Left lung (tissue), 10 donors: ENCODE measurements around the gene FGFRL1. TPM values are rescaled to one million over a fixed set of nuclear protein-coding genes. Genes with fewer than 3 reads are reported as not detected.

Source experiments
- ATAC-seq: fragments of 200-7000 bp; cut with Tn5 transposase; one replicate; pipeline ENCODE4 v1.9.1; 2020; ENCODE audit warnings: moderate library complexity
- DNase-seq, 4 donors: peaks; one replicate each; pipeline ENCODE4 v3.0.0-alpha.2; 2013 to 2020
- H3K27ac ChIP-seq, 2 donors: fragments of 200-600 bp; sonication (generic) in 1 of 2; one replicate each; pipeline versions ENCODE4 v1.5.0 to v1.8.0; 2020 to 2021
- H3K27me3 ChIP-seq, 2 donors: fragments of 200-600 bp; sonication (generic) in 1 of 2; one replicate each; pipeline versions ENCODE4 v1.5.0 to v1.8.0; 2020 to 2021
- H3K36me3 ChIP-seq, 2 donors: fragments of 200-600 bp; sonication (generic) in 1 of 2; one replicate each; pipeline versions ENCODE4 v1.5.0 to v1.8.0; 2020 to 2021
- H3K4me1 ChIP-seq, 2 donors: fragments of 200-600 bp; one replicate each; pipeline ENCODE4 v1.8.0; 2021
- H3K4me3 ChIP-seq, 2 donors: fragments of 200-600 bp; sonication (generic) in 1 of 2; one replicate each; pipeline versions ENCODE4 v1.5.0 to v1.8.0; 2020 to 2021; ENCODE audit warnings: mild to moderate bottlenecking in 1 of 2
- H3K9me3 ChIP-seq, 2 donors: fragments of 200-600 bp; sonication (generic) in 1 of 2; one replicate each; pipeline versions ENCODE4 v1.5.0 to v1.8.0; 2020 to 2021
- intact Hi-C, 2 donors: fragments of 100-400 bp; cut with DNase I; formaldehyde crosslinking; loops; one replicate each; pipeline versions ENCODE4 v1.11.2 to v1.14.2; 2022
- polyA plus RNA-seq, 6 donors: library from polyadenylated mRNA; unstranded; fragments of 120-200 nt; gene quantifications; one replicate each; pipeline ENCODE4 v1.2.1, GENCODE V29; 2013; ENCODE audit not compliant: insufficient read length in 6 of 6
- total RNA-seq, 2 donors: library from RNA; stranded (reverse); fragmentation: NEBNext Ultra II Directional; extraction: Animal tissue kit (Norgen Biotek cat#: 25700); gene quantifications; one replicate each; pipeline ENCODE4 v1.2.1, GENCODE V29; 2021
- TF ChIP-seq, protein P1 (sequence below), 2 donors: fragments of 200-600 bp; sonication (generic) in 1 of 2; IDR thresholded peaks; one replicate each; pipeline versions ENCODE4 v1.5.0 to v1.8.0; 2021; ENCODE audit warnings: antibody characterized with exemption in 2 of 2
- donor health status: DM: no; HTN: yes; CAD: no.
- donor health status: DM: no; HTN: no; CAD: no.

FGFRL1 gene
- total and polyA plus RNA-seq, 8 donors: 16.3 to 31.2 (median 21.3) TPM

DNA sequence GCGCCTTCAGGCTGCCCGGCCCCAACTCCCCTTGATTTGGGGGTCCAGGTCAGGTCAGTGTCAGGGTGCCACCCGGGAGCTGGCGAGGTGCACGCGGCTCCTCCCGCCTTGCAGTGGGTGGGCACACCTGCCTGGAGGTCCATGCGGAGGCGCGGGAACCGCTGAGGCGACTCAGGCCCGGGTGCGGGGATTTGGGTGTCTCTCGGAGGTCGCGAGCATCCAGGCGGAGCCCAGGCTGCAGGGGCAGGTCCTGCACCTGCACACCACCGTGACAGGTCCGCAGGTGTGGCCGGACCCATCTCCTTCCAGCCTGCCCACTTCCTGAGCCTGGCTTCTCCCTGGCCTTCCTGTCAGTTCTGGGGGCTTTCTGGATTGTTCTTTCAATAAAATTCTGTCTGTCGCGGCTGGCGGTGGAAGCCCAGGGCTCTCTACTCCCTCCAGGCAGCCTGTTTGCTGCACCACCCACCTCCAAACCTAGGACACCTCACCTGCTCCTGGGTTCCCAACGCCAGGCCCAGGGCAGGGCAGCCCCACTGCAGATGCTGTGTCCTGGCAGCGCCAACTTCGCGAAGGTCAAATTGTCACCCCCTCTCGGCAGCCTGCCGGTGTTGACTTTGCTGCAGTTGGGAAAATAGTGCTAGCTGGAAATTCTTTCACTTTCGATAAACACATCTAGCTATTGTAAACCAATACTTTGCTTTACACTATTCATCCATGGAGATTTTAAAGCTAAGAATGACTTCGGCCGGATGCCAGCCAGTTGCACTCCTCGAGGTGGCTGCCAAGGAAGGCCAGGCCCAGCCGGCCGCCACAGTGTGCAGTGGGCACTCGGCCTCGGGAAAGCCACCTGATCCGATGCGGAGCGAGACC, 35.9 kb downstream of the FGFRL1 start:
- Histone ChIP-seq H3K36me3 (no peaks in the 10 kb centered on the region), H3K4me3 (peak overlapping the region in 1 of 2 donors; percentile 8), H3K9me3 (no peaks in the 10 kb centered on the region), H3K27ac (no peak overlapping the region), H3K4me1 (peaks cover 27 to 31% of the 10 kb centered on the region in 2 donors), H3K27me3 (peaks cover 0 to 69% of the 10 kb centered on the region in 2 donors)
- ATAC-seq: no peak
- intact Hi-C loops: no loop called here
- TF ChIP-seq, protein P1, sequence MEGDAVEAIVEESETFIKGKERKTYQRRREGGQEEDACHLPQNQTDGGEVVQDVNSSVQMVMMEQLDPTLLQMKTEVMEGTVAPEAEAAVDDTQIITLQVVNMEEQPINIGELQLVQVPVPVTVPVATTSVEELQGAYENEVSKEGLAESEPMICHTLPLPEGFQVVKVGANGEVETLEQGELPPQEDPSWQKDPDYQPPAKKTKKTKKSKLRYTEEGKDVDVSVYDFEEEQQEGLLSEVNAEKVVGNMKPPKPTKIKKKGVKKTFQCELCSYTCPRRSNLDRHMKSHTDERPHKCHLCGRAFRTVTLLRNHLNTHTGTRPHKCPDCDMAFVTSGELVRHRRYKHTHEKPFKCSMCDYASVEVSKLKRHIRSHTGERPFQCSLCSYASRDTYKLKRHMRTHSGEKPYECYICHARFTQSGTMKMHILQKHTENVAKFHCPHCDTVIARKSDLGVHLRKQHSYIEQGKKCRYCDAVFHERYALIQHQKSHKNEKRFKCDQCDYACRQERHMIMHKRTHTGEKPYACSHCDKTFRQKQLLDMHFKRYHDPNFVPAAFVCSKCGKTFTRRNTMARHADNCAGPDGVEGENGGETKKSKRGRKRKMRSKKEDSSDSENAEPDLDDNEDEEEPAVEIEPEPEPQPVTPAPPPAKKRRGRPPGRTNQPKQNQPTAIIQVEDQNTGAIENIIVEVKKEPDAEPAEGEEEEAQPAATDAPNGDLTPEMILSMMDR (IDR thresholded peaks at IDR 0.05): no peak
- DNase-seq: peak in 2 of 4 donors; percentile 33 to 81

DNA sequence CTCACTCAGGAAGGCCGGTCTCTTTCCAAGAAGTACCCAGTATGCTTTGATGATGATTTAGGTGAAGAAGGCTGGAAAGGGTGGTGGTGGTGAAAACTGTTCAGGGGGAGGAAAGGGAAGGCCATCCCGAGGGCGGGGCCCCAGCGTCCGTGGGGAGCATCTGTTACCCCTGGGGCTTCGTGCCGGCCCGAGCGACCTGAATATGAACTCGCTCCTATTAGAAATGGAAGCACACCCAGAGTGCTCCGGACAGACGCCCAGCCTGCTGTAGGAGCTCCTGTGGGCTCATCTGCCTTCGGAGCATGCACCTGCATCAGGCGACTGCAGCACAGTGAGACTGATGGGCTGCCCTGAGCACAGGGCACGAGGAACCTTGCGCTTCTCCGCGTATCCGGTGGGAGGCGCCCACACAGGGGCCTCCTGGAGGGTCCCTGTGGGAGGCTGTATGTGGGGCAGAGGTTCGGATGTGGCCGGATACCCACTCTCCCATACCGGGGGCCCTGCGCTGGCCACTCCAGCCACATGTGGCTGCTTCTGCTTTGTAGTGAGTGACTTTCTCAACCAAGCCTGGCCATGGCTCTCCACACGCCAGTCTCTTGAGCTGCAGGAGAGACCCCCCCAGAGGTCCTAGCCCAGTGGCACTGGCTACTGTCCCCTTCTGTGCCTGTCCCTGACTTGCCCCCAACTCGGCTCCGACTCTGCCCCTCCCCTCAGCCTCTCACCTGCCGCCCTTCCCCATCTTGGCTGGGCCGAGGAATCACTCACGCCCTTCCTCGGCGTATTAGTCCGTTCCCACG, 36.7 kb downstream of the FGFRL1 start:
- intact Hi-C loops: no loop called here
- Histone ChIP-seq H3K4me3 (no peak overlapping the region), H3K36me3 (no peaks in the 10 kb centered on the region), H3K4me1 (peaks cover 27 to 35% of the 10 kb centered on the region in 2 donors), H3K9me3 (no peaks in the 10 kb centered on the region), H3K27me3 (peaks cover 0 to 76% of the 10 kb centered on the region in 2 donors), H3K27ac (no peak overlapping the region)
- ATAC-seq (no peak), DNase-seq (peak in 2 of 4 donors; percentile 34 to 72)
- TF ChIP-seq, protein P1 (IDR thresholded peaks at IDR 0.05): no peak

DNA sequence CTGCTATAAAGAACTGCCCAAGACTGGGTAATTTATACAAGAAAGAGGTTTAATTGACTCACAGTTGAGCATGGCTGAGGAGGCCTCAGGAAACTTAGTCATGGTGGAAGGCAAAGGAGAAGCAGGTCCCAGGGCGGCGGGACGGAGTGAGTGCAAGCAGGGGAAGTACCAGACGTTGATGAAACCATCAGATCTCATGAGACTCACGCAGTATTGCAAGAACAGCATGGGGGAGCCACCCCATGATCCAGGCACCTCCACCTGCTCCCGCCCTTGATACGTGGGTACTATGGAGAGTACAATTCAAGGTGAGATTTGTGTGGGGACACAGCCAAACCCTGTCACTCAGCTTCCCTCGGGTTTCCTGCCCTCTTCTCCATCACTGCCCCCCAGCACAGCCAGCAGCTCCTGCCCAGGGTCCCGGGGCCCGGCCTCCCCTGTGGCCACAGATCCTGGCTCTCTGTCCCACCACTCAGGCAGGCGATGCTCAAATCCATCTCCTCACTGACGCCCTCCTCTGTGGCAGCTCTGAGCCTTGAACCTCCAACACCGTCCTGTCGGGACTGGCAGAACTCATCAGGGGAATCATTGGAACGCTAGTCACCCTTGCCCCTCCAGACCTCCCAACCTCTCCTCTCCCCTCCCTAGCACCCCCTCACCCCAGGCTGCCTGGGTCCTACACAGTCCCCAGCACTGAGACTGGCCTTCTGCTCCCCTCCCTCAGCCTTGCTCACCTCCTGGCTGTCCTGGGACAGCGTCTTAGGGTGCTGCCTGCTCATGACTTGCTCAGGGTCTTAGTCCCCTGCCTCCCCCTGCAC, 37.6 kb downstream of the FGFRL1 start:
- peak in 2 of 4 donors; percentile 52 to 77 for DNase-seq

DNA sequence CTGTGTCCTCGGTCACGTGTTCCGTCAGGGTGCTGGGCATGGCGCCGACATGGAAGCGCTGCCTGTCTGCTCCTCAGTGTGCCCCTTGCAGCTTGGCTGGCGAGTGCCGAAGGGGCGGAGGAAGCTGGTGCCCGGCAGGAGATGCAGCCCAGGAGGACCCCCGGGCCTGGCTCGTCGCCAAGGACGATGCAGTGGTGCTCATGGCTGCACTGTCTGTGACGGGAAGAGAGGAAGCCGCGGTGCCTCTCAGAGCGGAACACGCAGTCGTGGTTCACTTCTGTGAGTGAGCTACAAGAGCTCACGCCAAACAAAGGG, 38.1 kb downstream of the FGFRL1 start:
- ATAC-seq: no peak
- intact Hi-C loops: no loop called here

More for the DNA sequence above, 37.6 kb downstream of the FGFRL1 start:
- peaks cover 0 to 71% of the 10 kb centered on the region in 2 donors for H3K27me3 ChIP-seq
- H3K36me3 ChIP-seq: no peaks in the 10 kb centered on the region
- no peak overlapping the region for H3K4me3 ChIP-seq
- TF ChIP-seq, protein P1 (IDR thresholded peaks at IDR 0.05): no peak
- H3K4me1 ChIP-seq: peaks cover 19 to 27% of the 10 kb centered on the region in 2 donors
- H3K27ac ChIP-seq: no peak overlapping the region
- ATAC-seq: no peak
- no peaks in the 10 kb centered on the region for H3K9me3 ChIP-seq
- intact Hi-C loops: no loop called here

More for the DNA sequence above, 38.1 kb downstream of the FGFRL1 start:
- DNase-seq: peak in 2 of 4 donors; percentile 28 to 78
- Histone ChIP-seq H3K27ac (no peak overlapping the region), H3K9me3 (no peaks in the 10 kb centered on the region), H3K27me3 (peaks cover 0 to 65% of the 10 kb centered on the region in 2 donors), H3K36me3 (no peaks in the 10 kb centered on the region), H3K4me1 (peaks cover 13 to 21% of the 10 kb centered on the region in 2 donors), H3K4me3 (no peak overlapping the region)
- TF ChIP-seq, protein P1 (IDR thresholded peaks at IDR 0.05): no peak
